IPS-11a (cell line): Measurements from ENCODE around the gene NR1I2.

Source experiments
- H3K4me3 ChIP-seq: one replicate; pipeline ENCODE4 v1.5.1; 2013; ENCODE audit warnings: low read depth, low read length, control low read depth

NR1I2 gene

GRCh38 chr3:119817583-119818363 is 35.9 kb downstream of the NR1I2 start:
- H3K4me3 ChIP-seq, result no peak overlapping the region

- no peak overlapping the region for H3K4me3 ChIP-seq
These were observed 37.0 kb downstream of the NR1I2 start for GRCh38 chr3:119818937-119819336.

GRCh38 chr3:119819806-119820205 is 37.9 kb downstream of the NR1I2 start:
- H3K4me3 ChIP-seq, result no peak overlapping the region

GRCh38 chr3:119825820-119826219 is 43.9 kb downstream of the NR1I2 start:
- H3K4me3 ChIP-seq, result no peak overlapping the region

GRCh38 chr3:119826711-119827608 is 45.1 kb downstream of the NR1I2 start:
- no peak overlapping the region for H3K4me3 ChIP-seq

- no peak overlapping the region for H3K4me3 ChIP-seq
These were observed 47.5 kb downstream of the NR1I2 start for GRCh38 chr3:119829420-119829819.

GRCh38 chr3:119831022-119831421 is 49.1 kb downstream of the NR1I2 start:
- no peak overlapping the region for H3K4me3 ChIP-seq

- no peak overlapping the region for H3K4me3 ChIP-seq
These were observed 50.1 kb downstream of the NR1I2 start for GRCh38 chr3:119831941-119832371.

- no peak overlapping the region for H3K4me3 ChIP-seq
These were observed 53.0 kb downstream of the NR1I2 start for GRCh38 chr3:119834754-119835370.

- H3K4me3 ChIP-seq, result no peak overlapping the region
These were observed 53.7 kb downstream of the NR1I2 start for GRCh38 chr3:119835556-119835955.

- no peak overlapping the region for H3K4me3 ChIP-seq
These were observed 60.0 kb downstream of the NR1I2 start for GRCh38 chr3:119841808-119842471.

GRCh38 chr3:119849126-119849525 is 67.2 kb downstream of the NR1I2 start:
- H3K4me3 ChIP-seq, result no peak overlapping the region

GRCh38 chr3:119856695-119857094 is 74.8 kb downstream of the NR1I2 start:
- H3K4me3 ChIP-seq, result no peak overlapping the region

- no peak overlapping the region for H3K4me3 ChIP-seq
These were observed 77.1 kb downstream of the NR1I2 start for GRCh38 chr3:119858957-119859356.

- H3K4me3 ChIP-seq, result no peak overlapping the region
These were observed 77.8 kb downstream of the NR1I2 start for GRCh38 chr3:119859728-119860127.

GRCh38 chr3:119861681-119862080 is 79.8 kb downstream of the NR1I2 start:
- no peak overlapping the region for H3K4me3 ChIP-seq

GRCh38 chr3:119862616-119863015 is 80.7 kb downstream of the NR1I2 start:
- H3K4me3 ChIP-seq, result no peak overlapping the region

GRCh38 chr3:119864476-119864875 is 82.6 kb downstream of the NR1I2 start:
- no peak overlapping the region for H3K4me3 ChIP-seq
